ENCODE results near the gene DDX52. TPM values are rescaled to one million over a fixed set of nuclear protein-coding genes. Genes with fewer than 3 reads are reported as not detected.
"Not testable (repeated sequence)": the region's sequence is repeated elsewhere in the genome, so short reads cannot be mapped to it uniquely, and the experiment has no call there.

DDX52 gene, protein sequence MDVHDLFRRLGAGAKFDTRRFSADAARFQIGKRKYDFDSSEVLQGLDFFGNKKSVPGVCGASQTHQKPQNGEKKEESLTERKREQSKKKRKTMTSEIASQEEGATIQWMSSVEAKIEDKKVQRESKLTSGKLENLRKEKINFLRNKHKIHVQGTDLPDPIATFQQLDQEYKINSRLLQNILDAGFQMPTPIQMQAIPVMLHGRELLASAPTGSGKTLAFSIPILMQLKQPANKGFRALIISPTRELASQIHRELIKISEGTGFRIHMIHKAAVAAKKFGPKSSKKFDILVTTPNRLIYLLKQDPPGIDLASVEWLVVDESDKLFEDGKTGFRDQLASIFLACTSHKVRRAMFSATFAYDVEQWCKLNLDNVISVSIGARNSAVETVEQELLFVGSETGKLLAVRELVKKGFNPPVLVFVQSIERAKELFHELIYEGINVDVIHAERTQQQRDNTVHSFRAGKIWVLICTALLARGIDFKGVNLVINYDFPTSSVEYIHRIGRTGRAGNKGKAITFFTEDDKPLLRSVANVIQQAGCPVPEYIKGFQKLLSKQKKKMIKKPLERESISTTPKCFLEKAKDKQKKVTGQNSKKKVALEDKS
- 10 to 100 TPM; 26.3 to 28.0 TPM for total RNA-seq

DNA sequence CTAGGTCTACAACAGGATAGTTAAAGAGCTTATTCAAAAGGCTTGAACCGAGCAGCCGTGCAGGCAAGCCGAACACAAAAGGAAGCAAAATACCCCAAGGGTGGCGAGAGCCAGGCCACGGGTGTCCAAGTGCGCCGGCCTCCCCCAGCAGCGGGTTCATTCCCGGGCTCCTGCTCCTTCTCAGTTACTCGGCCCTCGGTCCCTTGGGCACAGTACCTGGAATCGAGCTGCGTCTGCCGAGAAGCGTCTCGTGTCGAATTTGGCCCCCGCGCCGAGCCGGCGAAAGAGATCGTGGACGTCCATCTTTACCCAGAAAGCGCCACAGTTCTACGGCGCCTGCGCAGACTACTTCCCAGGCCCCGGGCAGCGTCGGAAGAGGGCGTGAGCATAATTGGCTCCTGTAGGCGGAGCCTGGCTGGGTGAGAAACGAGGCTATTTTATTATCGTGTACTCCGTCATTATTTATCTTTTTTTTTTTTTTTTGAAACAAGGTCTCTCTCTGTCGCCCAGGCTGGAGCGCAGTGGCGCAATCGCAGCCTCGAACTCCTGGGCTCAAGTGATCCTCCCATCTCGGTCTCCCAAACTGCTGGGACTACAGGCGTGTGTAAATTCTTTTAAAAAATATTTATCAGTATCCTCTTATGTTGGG is at the start of gene DDX52:
Gene DDX52, minus strand, starts transcription at position 329 of the 649 bp plus-strand sequence. Its CDS starts 26 bp downstream, at position 303.
- H3K27ac Mint-ChIP-seq = peak within 1 kb of the TSS; percentile 83
- no peaks in the 10 kb centered on the region for H3K9me3 Mint-ChIP-seq
- peak within 1 kb of the TSS; percentile 90 for H3K4me3 Mint-ChIP-seq
- H3K4me1 Mint-ChIP-seq = peaks cover 38% of the 10 kb centered on the region
- CTCF ChIA-PET = no interaction called here
- H3K36me3 Mint-ChIP-seq (ENCODE audit: low read depth) = peaks cover 29% of the 10 kb centered on the region
- POLR2A ChIA-PET = interaction anchor here (1.0 to 1.2 kb wide), 2 partner anchors 16 to 34 kb away, joined by 3 read pairs; partner anchors contain the start of gene SYNRG
- H3K27me3 Mint-ChIP-seq = peaks cover 40% of the 10 kb centered on the region
- peak; percentile 90 for DNase-seq

DNA sequence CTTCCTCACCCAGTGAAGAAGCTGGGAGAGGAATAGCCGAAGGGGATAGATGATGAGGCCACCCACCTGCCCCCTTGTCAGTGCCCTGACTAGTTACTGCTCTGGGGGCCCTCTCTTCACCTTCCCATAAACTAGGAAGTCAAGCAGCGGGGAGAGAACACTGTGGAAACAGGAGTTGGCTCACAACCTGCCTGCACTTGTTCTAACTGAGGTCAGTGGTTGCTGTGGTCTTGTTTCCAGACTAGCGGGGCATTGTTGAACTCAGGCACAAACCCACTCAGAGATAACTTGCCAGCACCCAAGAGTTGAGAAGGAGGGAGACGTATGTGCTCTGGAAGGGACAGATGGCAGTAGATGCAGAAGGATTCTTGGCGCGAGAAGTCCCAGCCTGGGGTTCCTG is 48.6 kb upstream of the DDX52 start:
- Mint-ChIP-seq H3K27me3 (peaks cover 8% of the 10 kb centered on the region), H3K4me1 (no peaks in the 10 kb centered on the region), H3K4me3 (no peak overlapping the region), H3K36me3 (ENCODE audit: low read depth) (no peaks in the 10 kb centered on the region), H3K27ac (no peak overlapping the region), H3K9me3 (peaks cover 3% of the 10 kb centered on the region)
- CTCF ChIA-PET = no interaction called here
- no peak for DNase-seq
- POLR2A ChIA-PET = no interaction called here

DNA sequence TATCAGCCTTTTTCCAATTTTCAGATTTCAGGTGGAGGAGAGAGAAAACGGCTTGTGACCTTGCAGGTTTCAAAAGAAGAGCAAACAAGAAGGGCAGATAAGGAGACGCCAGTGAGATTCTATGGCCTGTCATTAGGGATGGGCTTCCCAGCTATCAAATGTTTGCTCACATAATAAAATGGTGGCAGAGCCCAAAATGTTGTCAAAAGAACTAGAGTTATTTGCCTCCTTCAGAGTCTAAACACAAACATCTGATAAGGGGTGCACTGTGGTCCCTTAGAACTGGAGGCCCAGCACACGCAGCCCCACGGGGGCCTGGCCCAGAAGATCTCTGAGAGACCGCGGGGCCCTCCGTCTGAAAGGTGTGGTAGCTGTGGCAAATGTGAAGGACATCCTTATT is 46.1 kb upstream of the DDX52 start:
- Mint-ChIP-seq H3K4me3 (no peak overlapping the region), H3K27ac (no peak overlapping the region), H3K36me3 (ENCODE audit: low read depth) (no peaks in the 10 kb centered on the region), H3K4me1 (no peaks in the 10 kb centered on the region), H3K27me3 (peaks cover 2% of the 10 kb centered on the region), H3K9me3 (no peaks in the 10 kb centered on the region)
- POLR2A ChIA-PET = no interaction called here
- DNase-seq = no peak
- CTCF ChIA-PET = no interaction called here

DNA sequence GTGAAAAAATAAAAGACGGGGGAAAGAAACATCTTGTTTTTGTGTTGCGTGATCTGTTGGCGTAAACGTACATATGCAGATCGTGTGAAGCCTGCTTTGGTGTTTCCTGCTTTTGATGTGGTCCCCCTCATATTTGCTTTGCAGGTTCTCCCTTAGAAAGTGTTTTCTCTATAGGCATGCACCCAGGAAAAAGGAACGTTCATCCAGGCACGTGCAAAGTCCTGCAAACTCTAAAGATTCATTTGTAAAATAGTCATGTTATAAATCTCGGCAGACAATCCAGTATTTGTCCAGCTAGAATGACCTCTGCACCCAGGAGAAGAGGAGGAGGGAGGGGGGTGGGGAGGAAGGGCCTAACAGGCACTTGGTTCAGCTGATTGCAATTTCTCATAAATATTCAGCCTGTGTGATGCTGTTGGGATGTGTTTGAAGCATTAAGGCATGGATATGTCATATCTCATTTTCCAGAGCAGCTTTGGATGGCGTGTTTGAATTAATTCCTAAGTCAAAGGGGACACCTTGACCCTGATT is 40.3 kb upstream of the DDX52 start:
- H3K27ac Mint-ChIP-seq = no peak overlapping the region
- H3K4me1 Mint-ChIP-seq = no peaks in the 10 kb centered on the region
- H3K27me3 Mint-ChIP-seq = peaks cover 6% of the 10 kb centered on the region
- no peaks in the 10 kb centered on the region for H3K9me3 Mint-ChIP-seq
- no peaks in the 10 kb centered on the region for H3K36me3 Mint-ChIP-seq (ENCODE audit: low read depth)
- H3K4me3 Mint-ChIP-seq = no peak overlapping the region
- CTCF ChIA-PET = no interaction called here
- POLR2A ChIA-PET = interaction anchor here (0.7 kb wide), 1 partner anchor 15 kb away, joined by 3 read pairs; no protein-coding TSS in a partner anchor
- DNase-seq = no peak

DNA sequence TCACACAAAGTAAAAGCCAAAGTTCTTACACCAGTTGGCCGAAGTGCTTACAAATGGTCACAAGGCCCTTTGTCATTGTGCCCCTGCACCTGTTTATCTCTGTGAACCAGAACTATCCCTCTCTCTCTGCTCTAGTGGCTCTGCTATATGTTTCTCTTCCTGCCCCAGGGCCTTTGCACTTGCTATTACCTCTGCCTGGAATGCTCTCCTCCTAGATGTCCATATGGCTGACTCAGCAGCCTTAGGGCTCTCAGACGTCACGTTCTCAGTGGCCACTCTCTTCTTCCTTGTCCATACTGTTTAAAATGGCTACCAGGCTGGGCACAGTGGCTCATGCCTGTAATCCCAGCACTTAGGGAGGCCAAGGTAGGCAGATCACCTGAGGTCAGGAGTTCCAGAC is 38.8 kb upstream of the DDX52 start:
- H3K36me3 Mint-ChIP-seq (ENCODE audit: low read depth) = no peaks in the 10 kb centered on the region
- H3K4me3 Mint-ChIP-seq = no peak overlapping the region
- peaks cover 19% of the 10 kb centered on the region for H3K27me3 Mint-ChIP-seq
- H3K9me3 Mint-ChIP-seq = no peaks in the 10 kb centered on the region
- ChIA-PET POLR2A (no interaction called here), CTCF (interaction anchor here (0.8 kb wide), 1 partner anchor 109 kb away, joined by 3 read pairs; no protein-coding TSS in a partner anchor)
- no peak for DNase-seq
- no peaks in the 10 kb centered on the region for H3K4me1 Mint-ChIP-seq
- H3K27ac Mint-ChIP-seq = no peak overlapping the region

DNA sequence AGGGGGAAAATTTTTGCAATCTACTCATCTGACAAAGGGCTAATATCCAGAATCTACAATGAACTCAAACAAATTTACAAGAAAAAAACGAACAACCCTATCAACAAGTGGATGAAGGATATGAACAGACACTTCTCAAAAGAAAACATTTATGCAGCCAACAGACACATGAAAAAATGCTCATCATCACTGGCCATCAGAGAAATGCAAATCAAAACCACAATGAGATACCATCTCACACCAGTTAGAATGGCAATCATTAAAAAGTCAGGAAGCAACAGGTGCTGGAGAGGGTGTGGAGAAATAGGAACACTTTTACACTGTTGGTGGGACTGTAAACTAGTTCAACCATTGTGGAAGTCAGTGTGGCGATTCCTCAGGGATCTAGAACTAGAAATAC is 36.7 kb upstream of the DDX52 start:
- H3K4me1 Mint-ChIP-seq; H3K9me3 Mint-ChIP-seq; POLR2A ChIA-PET; H3K36me3 Mint-ChIP-seq (ENCODE audit: low read depth); H3K27ac Mint-ChIP-seq; DNase-seq; CTCF ChIA-PET; H3K4me3 Mint-ChIP-seq: not testable (repeated sequence)
- peaks cover 29% of the 10 kb centered on the region for H3K27me3 Mint-ChIP-seq

DNA sequence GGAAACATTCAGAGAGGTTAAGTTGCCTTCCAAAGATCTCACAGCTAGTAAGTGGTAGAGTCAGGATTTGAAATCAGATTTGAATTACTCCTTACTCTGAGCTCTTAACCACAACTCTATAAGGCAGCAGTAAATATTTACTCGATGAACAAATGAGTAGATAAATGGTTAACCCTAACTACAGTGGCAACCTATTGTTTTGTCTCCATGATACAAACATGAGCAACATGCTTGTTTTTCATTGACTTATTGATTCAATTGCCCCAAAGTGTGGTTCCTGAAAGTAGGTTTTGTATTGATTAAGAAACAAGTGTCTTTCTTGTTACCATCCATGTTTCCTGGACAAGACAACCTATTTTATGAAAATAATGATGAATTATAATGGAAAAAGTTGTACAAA is 34.8 kb upstream of the DDX52 start:
- Mint-ChIP-seq H3K27me3 (peaks cover 31% of the 10 kb centered on the region), H3K36me3 (ENCODE audit: low read depth) (no peaks in the 10 kb centered on the region), H3K9me3 (no peaks in the 10 kb centered on the region), H3K27ac (no peak overlapping the region), H3K4me3 (no peak overlapping the region), H3K4me1 (no peaks in the 10 kb centered on the region)
- ChIA-PET CTCF (interaction anchor here (0.8 kb wide), 1 partner anchor 17 kb away, joined by 3 read pairs; no protein-coding TSS in a partner anchor), POLR2A (no interaction called here)
- DNase-seq = no peak

DNA sequence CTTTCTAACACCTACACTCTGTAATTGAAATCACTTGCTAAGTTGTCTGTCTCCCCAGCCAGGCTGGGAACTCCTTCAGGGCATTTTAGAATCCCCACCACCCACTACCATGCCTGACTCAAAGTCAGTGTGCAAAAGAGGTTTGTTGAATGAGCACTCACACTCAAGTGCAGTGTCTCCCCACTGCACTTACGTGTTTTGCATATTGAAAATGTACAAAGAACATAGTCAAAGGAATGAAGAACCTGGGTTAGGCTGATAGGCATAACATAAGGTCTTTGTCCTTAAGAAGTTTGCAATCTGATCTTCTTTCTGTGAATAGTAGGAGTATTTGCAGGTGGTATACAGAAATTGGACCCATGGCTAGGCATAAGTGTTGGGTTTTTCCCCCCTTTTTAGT is 33.8 kb upstream of the DDX52 start:
- H3K4me3 Mint-ChIP-seq = no peak overlapping the region
- POLR2A ChIA-PET = no interaction called here

DNA sequence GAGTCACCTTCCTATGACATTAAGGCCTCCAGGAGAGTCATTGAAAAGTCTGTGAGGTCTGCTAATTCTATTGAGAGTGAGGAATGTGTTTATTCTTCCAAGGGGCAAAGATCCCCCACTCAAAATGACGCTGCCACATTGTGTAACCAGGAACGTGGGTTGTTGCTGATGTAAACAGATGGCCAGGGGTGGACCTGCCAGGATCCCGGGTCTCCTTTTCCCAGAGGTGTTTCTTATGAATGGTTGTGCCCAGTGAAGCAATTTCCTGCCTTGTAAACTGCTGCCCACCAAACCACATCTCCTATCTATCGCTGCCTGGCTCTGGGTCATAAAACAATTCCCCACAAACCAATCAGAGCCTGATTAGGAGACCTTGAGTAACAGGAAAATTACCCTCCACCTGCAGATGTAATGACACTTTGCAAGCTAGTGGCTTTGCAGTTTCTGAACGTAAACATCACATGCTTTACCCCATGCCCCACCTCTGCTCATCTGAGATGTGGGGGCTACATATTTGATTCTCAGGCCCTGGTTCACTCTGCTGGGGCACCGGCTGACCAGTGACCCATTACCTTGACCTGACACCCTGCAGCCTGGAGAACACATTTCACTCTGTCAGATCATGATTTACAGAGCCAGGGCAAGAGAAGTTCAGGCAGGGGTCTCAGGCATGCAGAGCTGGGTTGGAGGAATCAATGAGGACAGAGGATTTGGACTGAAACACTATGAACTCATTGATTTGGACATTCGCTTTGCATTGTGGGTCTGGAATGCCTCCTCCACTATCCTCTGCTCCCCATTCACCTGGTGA is 33.1 kb upstream of the DDX52 start:
- H3K27me3 Mint-ChIP-seq = peaks cover 31% of the 10 kb centered on the region
- no peaks in the 10 kb centered on the region for H3K36me3 Mint-ChIP-seq (ENCODE audit: low read depth)
- H3K4me3 Mint-ChIP-seq = no peak overlapping the region
- no peaks in the 10 kb centered on the region for H3K9me3 Mint-ChIP-seq
- ChIA-PET POLR2A (no interaction called here), CTCF (no interaction called here)
- H3K4me1 Mint-ChIP-seq = no peaks in the 10 kb centered on the region
- no peak overlapping the region for H3K27ac Mint-ChIP-seq
- no peak for DNase-seq

More for the DNA sequence above, 33.8 kb upstream of the DDX52 start:
- no peak overlapping the region for H3K27ac Mint-ChIP-seq
- H3K36me3 Mint-ChIP-seq (ENCODE audit: low read depth) = no peaks in the 10 kb centered on the region
- CTCF ChIA-PET = no interaction called here
- DNase-seq = no peak
- peaks cover 31% of the 10 kb centered on the region for H3K27me3 Mint-ChIP-seq
- no peaks in the 10 kb centered on the region for H3K4me1 Mint-ChIP-seq
- no peaks in the 10 kb centered on the region for H3K9me3 Mint-ChIP-seq

DNA sequence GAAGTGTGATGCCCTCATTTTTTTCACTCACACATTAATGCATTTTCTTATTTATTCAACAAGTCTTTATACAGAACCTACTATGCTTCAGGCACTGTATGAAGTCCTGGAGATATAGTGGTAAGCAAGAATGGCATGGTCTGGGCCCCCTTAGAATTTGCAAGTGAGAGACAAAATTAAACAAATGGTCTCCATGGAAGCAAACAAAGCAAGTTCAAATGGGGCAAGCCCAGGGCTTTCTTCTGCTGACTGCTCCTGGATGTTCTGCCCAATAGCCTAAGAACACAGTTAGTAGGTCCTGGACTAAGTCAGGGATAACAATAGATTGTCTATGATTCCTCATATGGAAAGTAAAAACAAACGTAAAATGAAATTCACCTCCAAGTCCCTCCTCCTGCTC is 31.3 kb upstream of the DDX52 start:
- no peaks in the 10 kb centered on the region for H3K36me3 Mint-ChIP-seq (ENCODE audit: low read depth)
- ChIA-PET CTCF (no interaction called here), POLR2A (no interaction called here)
- DNase-seq = no peak
- no peaks in the 10 kb centered on the region for H3K9me3 Mint-ChIP-seq
- H3K4me3 Mint-ChIP-seq = no peak overlapping the region
- no peaks in the 10 kb centered on the region for H3K4me1 Mint-ChIP-seq
- peaks cover 31% of the 10 kb centered on the region for H3K27me3 Mint-ChIP-seq
- no peak overlapping the region for H3K27ac Mint-ChIP-seq

DNA sequence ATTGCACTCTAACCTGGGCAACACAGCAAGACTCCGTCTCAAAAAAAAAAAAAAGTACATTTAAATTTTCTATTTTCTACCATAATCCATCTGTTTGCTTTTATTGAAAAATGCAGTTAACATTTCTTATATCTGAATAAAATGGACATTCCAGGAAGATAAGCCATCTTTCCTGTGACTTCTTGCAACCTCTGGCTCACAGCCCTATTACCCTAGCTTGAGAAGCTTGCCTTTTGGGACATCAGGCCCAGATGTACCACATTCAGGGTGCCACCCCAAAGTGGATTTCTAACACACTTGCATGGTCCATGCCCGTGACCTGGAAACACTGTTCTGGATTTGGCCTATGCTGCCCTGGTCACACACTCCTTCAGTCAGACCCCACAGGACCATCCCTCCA is 30.1 kb upstream of the DDX52 start:
- POLR2A ChIA-PET = no interaction called here
- Mint-ChIP-seq H3K27ac (no peak overlapping the region), H3K9me3 (no peaks in the 10 kb centered on the region), H3K27me3 (peaks cover 23% of the 10 kb centered on the region), H3K4me1 (no peaks in the 10 kb centered on the region), H3K4me3 (no peak overlapping the region), H3K36me3 (ENCODE audit: low read depth) (no peaks in the 10 kb centered on the region)
- no peak for DNase-seq
- CTCF ChIA-PET = no interaction called here

DNA sequence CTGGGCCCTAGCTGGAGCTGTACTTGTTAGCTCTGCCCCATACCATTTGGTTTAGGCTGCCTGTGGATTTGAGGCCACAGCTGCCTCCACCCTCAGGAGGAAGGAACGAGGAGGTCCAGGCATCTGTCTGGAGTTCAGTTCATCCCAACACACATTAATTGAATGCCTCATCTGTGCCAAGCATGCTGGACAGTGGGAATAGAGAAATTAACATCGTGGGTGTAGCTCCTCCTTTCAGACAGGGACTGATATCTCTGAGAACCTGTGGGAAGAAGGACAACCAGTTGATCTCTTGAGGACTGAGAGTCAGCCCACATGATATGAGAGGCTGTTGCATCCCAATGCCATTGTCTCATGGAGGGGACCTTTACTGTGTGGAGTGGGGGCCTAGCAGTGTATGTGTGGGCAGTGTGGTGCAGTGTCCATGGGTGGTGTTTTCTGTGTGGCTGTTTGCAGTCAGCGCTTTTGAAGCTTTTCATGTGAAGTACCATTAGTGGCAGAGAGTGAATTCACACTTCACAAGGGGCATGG is 29.4 kb upstream of the DDX52 start:
- H3K27me3 Mint-ChIP-seq = peaks cover 22% of the 10 kb centered on the region
- H3K4me3 Mint-ChIP-seq = no peak overlapping the region
- no peaks in the 10 kb centered on the region for H3K36me3 Mint-ChIP-seq (ENCODE audit: low read depth)
- no peak overlapping the region for H3K27ac Mint-ChIP-seq
- no peaks in the 10 kb centered on the region for H3K9me3 Mint-ChIP-seq
- no peak for DNase-seq
- no peaks in the 10 kb centered on the region for H3K4me1 Mint-ChIP-seq
- CTCF ChIA-PET = no interaction called here
- POLR2A ChIA-PET = no interaction called here
